ENCODE data around the gene MAIP1. TPM values are rescaled to one million over a fixed set of nuclear protein-coding genes. Genes with fewer than 3 reads are reported as not detected.

Gene MAIP1
- total and polyA plus RNA-seq, 9 of the 15 experiments (the other 6 are each of a cell fraction or from before 2014, with no cell fraction given), result 3.6 to 30.0 (median 24.5) TPM

- TF ChIP-seq ZBTB49 (CRISPR knock-in tag; IDR thresholded peaks at IDR 0.05; ENCODE audit: borderline replicate concordance), result no peak
- TF ChIP-seq ZNF354B (CRISPR knock-in tag; IDR thresholded peaks at IDR 0.05), result no peak
- TF ChIP-seq ZNF583 (CRISPR knock-in tag; IDR thresholded peaks at IDR 0.05), result no peak
- no peak for TF ChIP-seq ZNF318 (IDR thresholded peaks at IDR 0.05; ENCODE audit: borderline replicate concordance in 1 of 2, low read depth in 1 of 2)
- TF ChIP-seq PATZ1 (CRISPR knock-in tag; IDR thresholded peaks at IDR 0.05; ENCODE audit: borderline replicate concordance), result no peak
- no peak for TF ChIP-seq PYGO2 (tag; IDR thresholded peaks at IDR 0.05)
Observed at GRCh38 chr2:199999166-199999565, 43.8 kb downstream of the MAIP1 start (continued).

All from K562 (cell line).